GM18907 (cell line): ENCODE measurements around the gene FMC1.
"Not testable (repeated sequence)": the region's sequence is repeated elsewhere in the genome, so short reads cannot be mapped to it uniquely, and the experiment has no call there.

Experiments used
- ATAC-seq: cut with Tn5 transposase; IDR thresholded peaks from one replicate; pipeline ENCODE4 v1.9.1; 2021; ENCODE audit warnings: mild to moderate bottlenecking, moderate library complexity; ENCODE audit not compliant: unreplicated experiment

Gene FMC1

DNA sequence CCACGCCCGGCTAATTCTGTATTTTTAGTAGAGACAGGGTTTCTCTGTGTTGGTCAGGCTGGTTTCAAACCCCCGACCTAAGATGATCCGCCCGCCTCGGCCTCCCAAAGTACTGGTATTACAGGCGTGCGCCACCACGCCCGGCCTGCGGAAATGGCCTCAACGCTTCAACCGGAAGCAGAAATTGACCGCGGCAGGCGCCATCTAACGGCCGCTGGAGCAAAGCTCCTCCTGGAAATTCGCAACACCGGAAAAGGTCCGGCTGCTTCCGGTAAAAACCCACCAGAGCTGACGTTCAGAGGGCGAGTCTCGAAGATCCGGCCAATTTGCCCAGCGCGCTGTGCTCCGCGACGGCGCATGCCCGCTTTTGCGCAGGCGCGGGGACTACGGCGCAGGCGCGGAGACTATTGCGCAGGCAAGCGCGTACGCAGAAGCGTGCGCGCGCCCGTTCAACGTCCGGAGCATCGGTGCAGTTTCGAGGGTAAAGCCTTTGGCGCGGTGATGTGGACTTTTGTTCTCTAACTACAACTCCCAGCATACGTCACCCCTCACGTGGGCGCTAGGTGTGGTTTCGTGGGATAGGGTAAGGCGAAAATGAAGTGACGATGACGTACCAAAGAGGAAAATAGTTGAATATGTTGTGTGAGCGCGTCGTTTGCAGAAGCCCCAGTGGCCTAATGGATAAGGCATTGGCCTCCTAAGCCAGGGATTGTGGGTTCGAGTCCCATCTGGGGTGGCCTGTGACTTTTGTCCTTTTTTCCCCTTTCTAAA, 915 bp upstream of the FMC1 start:
- ATAC-seq = peak; percentile 86

DNA sequence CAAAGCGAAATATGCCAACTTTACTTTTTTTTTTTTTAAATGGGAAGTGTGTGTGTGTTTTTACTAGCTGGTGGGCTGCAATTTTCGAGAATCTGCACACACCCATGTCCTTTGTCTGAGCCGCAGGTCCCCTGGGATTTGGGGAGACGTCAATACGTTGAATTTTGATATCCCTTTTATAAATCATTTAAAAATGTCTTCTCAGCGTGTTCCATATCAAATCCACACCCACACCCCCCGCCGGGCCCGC, 404 bp upstream of the FMC1 start:
- ATAC-seq = no peak

DNA sequence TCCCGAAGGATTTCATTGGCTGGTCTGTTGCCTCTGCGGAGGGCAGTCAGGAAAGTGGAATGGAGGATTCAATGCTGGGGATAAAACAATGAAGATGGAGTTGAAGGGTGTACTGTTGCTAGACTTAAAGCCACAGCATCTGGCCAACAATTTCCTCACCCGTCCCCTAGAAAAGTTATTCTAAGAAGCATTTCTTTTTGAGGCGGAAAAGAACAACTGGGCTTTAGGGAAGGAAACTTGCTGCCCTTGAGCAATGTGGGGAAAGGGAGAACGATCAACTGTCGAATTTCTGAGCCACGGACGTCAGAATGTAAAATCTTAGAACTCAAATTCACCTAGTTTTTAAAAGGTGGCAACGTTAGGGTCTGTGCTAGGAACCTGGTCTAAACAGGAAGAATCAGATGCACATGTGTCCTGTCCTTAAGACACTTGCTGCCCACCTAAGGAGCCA, 664 bp downstream of the FMC1 start:
- no peak for ATAC-seq

DNA sequence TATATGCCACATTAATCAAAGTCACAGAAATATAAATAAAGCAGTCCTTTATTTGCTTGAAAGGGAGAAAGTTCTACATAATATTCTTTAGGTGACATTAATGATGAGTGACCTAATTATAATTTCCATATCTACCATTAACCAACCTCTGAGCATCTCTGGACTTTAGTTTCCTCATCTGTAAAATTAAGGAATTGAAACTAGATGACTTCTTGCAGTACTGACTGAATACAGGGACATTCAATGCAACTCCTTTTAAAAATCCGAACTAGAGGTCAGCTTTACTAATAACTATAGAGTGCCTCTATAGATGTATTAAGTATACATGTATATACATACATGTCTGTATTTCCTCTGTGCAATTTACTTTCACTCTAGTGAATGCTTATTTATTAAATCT, 3.9 kb downstream of the FMC1 start:
- no peak for ATAC-seq

DNA sequence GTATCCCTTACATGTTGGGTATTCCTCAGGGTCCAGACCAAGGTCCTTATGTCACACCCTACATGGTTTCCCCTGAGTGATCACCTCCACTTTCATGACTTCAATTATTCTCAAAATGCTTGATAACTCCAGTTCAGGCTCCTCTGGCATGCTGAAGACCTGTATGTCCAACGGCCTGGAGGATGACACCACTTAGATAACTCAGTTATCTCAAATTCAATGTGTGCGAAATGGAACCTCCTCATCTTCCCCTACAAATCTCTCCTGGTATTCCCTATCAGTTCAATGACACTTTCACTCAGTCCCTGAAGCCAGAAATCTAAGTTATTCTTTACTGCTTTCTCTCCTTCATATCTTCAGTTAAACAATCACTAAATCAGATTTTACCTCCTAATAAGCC, 9.9 kb downstream of the FMC1 start:
- ATAC-seq = no peak

DNA sequence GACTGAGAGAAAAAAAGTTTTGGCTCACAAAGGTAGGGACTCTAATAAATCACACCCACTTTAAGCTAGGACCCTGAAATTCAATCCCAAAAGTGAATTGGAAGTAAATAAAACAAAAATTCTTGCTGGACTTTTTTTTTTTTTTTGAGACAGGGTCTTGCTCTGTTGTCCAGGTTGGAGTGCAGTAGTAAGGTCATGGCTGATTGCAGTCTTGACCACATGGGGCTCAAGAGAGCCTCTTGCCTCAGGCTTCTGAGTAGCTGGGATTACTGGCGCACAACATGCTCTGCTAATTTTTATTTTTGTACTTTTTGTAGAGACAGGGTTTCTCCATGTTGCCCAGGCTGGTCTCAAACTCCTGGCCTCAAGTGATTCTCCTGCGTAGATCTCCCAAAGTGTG, 13.6 kb downstream of the FMC1 start:
- ATAC-seq = no peak

DNA sequence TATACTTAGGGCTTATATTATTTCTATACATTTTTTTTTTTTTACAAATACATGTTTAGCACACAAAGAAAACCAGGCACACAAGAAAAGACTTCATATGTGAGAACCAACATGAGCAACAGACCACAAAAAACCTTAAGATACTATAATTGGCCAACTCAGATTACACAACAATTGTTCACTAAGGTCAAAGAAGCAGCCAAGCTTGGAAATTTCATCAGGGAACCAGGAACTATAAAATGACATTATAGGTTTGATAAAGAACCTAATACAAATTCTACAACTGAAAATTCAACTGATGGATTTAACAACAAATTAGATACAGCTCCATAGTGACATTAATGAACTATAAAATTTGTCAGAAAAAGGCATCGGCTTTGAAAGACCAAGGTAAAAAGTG, 14.2 kb downstream of the FMC1 start:
- no peak for ATAC-seq

DNA sequence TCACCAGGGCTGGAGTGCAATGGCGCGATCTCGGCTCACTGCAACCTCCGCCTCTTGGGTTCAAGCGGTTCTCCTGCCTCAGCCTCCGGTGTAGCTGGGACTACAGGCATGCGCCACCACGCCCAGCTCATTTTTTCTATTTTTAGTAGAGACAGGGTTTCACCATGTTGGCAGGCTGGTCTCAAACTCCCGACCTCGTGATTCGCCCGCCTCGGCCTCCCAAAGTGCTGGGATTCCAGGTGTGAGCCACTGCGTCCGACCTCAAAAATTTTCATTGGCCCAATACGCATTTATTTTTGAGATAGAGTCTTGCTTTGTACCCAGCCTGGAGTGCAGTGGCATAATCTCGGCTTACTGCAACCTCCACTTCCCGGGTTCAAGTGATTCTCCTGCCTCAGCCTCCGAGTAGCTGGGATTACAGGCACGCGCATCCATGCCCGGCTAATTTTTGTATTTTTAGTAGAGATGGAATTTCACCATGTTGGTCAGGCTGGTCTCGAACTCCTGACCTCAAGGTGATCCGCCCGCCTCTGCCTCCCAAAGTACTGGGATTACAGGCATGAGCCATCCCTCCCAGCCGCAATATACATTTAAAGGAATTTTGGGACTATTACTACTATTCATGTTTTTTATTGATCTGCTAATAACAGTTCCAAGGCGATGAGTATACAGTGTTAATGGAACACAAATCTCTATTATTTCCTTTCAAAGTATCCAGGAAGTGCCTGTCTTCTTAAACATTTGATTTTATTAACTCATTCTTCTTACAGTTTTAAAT, 16.8 kb downstream of the FMC1 start:
- not testable (repeated sequence) for ATAC-seq

DNA sequence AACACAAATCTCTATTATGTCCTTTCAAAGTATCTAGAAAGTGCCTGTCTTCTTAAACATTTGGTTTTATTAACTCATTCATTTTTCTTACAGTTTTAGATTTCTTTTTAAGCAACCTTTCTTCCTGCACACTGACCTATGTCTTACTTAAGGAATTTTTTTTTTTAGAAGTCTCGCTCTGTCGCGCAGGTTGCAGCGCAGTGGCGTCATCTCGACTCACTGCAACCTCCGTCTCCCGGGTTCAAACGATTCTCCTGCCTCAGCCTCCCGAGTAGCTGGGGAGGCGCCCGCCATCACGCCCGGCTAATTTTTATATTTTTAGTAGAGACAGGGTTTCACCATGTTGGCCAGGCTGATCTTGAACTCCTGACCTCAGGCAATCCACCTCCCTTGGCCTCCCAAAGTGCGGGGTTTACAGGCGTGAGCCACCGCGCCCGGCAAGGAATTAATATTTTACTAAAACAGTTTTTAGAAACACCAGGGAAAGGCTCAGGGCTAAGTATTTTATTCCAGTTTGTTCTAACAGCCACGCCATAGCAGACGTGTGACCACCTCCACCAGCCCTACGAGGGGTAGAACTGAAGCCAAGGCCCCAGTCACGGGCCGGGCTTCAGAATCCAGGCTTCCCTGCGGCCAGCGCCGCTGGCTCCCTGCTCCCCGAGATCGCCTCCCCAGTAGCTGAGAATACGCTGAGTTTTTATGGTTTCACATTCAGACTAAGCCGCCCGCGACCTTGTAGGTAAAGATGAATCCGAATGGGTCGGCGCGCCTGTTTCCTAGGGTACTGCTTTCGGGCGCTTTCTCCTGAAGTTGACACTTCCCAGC, 17.6 kb downstream of the FMC1 start:
- peak; percentile 29 for ATAC-seq

DNA sequence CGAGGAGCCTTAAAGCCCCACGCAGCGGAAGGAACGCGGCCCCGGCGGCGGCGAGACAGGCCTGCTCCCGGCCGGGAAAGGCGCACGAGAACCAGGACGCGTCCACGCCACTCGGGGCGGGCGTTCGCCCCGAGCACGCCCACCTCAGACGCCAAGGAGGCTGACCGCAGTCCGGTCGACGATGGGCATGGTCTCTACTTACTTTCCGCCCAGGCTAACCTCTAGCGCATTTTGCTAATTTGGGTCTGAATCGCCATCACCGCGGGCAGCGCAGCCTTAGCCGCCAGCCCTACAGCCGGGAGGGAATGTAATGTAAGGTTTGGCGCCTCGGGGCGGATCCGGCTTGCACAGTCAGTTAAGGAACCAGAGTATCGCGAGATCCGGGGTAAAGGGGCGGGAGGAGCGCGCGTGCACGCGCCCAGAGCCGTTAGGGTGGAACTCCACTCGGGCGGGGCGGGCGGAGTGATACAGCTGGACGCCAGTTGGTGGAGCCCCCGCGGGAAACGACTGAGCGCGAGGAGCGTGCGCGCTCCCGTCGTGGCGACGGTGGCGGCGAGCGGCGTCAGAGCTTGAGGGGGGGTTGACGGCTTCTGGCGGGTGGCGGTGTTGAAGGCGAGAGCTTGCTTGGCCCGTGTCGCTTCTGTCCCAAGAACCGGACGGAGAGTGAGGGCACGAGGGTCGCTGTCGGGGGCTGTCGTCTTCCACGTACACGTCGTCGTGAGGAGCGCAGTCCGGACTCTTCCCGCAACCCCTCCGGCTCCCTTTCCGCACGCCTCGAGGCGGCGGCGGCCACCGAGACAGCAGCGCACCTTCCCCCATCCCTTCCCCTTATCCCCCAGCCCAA, 18.5 kb downstream of the FMC1 start, which contains the start of gene LUC7L2:
LUC7L2 (plus strand) TSS at position 529 of the 844 bp plus-strand sequence. CDS start 368 bp downstream, outside the sequence.
- ATAC-seq = peak; percentile 76

DNA sequence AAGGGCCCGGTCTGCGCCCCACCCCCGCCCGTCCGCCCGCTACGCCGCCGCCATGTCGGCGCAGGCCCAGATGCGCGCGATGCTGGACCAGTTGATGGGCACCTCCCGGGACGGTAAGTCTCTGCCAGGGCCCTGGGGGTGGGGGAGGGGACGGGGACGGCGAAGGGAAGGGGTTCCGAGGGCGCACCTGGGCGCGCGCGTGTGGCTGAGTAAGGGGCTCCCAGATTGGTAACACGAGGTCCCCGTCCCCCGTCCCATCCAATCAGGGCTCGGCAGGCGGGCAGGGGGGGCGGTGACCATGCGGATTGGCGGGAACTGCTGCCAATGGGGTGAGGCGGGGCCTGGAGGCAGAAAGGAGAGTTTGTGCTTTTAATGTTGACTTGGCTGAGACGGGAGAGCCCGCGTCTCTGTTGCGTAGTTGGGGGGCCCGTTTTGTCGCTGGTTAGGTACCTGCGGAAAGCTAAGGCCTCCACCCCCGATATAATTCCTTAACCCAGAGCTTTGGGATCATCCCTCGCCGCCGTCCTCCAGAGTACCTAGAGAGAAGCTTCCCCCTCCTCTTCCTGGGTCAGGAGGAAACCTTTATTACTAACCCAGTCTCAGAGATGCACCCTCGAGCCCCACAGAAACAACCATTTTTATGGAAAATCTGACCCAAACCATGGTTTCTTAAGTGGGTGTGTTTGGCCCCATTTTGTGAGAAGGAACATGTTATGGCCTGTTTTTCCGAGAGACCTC, 19.2 kb downstream of the FMC1 start:
- ATAC-seq = peak; percentile 76

DNA sequence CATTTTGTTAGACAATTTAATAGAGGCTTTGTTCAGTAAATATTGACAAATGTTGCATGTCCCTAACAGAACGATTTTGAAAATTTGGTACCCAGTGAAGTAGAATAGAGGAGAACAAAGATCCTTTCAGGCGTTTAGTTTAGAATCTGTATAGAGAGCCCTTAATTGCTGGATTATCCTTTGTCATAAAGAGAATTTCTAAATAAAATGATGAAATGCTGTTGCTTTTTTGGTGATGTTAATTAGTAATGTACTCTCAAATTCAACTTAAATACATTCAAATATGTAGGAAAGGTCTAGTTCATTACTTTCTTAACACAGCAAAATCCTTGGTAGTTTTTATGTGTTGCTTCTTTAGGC, 19.8 kb downstream of the FMC1 start:
- no peak for ATAC-seq

DNA sequence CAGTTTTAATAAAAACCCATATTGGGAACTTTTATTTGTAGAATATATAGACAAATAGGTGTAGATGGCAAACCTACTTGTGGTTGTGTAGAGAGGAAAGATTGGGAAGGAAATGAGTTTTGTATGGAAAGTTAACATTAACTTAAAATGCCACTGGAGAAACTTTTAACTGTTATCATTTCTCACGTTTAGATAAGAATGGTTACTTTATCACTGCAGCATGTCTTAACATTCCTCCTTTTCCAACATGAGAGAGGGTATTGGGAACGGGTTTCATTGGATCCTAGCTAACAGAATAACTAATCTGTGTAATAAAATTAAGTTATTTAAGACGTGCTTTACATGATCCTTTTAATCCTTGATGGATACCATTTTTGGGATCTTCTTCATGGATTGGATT, 20.4 kb downstream of the FMC1 start:
- ATAC-seq = no peak

DNA sequence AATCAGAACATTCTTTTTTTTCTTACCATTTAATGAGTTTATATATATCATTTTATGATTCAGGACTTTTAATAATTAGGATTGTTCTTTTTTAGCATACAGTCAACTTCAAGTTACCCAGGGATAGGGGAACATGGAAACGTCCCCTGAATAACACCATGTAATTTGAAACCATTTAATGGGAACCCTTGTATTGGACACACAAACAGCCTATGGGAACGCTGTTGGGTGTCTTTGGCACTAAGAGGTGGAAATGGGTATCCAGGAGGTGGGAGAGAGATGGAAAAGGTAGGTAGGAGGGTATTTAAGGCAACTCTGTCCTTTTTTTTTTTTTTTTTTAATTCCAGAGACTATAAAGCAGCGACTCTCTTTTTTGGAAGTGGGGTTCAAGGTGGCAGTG, 21.2 kb downstream of the FMC1 start:
- ATAC-seq = no peak

DNA sequence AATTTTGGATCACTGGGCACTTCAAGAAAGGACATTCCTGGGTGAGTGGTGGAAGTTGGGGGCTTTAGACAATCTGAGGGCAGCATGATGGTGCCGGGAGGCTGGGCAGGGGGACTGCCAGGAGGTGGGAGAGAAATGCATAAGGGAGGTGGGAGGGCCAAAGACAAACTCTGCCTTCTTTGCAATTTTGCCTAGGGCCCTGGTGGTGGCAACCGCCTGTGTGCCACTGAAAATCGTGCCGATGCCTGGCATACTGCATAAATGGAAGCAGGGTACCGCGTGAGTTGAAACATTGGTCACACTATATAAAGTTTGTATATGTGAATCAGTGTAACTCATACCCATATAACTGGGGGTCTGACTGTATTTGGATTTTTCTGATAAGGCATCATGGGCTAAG, 21.8 kb downstream of the FMC1 start:
- no peak for ATAC-seq

DNA sequence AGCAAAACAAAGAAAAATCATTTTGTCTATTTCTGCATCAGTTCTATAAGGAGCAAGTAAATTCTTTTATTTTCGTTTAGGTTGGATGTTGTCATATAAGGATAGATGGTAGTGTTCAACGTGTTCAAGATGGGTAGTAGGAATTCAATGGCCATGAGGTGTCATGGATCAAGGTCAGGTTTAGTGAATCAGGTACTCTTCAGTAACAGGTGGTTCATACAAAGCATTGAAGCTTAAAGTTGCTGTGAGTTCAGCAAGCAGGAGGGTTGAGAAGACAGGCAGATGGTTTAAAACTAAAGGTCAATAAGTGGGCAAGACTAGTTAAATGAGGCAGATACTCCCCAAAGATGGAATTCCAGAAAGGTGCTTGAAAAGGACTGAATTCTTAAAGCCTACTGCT, 24.2 kb downstream of the FMC1 start:
- ATAC-seq = no peak

DNA sequence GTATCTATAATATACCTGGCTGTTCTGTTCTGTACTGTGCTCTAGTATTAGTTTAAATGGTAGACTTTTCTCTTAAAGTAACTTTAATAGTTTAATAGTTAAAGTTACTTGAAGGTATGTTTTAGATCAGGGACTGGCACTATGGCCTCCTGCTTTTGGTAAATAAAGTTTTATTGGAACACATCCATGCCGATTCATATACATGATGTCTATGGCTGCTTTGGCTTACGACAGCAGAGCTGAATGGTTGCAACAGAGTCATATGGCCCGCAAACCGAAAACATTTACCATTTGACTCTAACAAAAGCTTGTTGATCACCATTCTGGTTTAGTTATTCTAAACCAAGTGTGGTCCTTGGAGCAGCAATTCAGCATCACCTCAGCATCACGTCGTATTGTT, 25.3 kb downstream of the FMC1 start:
- no peak for ATAC-seq

DNA sequence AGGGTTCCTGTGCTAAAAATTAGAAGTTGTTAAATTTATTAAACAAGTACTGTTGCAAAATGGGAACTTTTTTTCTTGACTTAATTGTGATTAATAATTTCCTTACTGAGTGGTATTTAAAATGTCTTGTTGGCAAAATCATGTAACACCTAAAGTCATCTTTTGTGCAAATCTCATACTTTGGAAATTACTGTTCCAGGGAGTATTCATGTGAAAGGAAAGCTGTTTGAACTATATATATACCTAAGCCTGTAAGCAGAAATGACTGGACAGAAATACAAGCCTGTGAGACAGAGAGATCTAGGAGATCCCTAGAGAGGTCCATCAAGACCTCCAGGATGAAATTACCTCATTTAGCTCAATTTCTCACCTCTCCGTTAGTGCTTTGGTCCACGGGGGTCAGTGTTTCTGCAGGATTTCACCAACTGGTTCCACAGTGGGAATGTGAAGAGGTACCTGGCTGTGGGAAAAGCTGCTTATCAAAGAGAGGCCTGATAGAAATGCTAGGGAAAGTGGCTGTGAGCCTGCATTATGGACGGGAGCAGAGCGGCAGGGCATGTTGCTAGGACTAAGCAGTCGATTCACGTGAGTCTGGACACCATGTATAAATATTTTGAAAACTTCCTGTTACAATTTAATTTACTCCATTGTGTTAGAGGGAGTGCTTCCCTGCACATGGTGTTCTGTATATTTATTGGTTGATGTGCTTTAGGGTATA, 26.5 kb downstream of the FMC1 start:
- ATAC-seq = no peak

DNA sequence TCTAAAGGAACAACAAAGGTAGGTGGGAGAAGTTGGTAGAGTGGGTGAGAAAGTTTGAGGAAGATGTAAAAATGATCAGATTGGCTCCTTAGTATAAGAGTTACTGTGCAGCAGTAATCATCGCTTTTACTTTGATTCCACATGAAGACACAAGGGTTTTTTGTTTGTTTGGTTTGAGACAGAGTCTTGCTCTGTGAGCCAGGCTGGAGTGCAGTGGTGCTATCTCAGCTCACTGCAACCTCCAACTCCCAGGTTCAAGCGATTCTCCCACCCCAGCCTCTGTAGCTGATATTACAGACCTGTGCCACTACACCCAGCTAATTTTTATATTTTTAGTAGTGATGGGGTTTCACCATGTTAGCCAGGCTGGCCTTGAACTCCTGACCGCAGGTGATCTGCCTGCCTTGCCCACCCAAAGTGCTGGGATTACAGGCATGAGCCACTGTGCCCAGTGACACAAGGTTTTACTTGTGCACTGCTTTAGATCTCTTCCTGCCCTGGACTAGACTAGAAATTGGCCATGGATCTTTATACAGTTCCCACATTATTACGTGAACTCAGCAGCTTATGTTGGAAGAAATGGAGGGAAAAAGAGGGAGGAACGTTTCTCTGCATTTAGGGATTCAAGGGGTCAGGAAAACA, 29.3 kb downstream of the FMC1 start:
- ATAC-seq = no peak
